ENCODE measurements around the gene PLCH2. TPM values are rescaled to one million over a fixed set of nuclear protein-coding genes. Genes with fewer than 3 reads are reported as not detected.
A peak's percentile ranks its signal among the peaks of the same experiment; 100 is the strongest.

Gene PLCH2
- total RNA-seq, 6 experiments from 2014 or later, result 0.09 to 0.34 (median 0.18) TPM; not detected in 1

DNA sequence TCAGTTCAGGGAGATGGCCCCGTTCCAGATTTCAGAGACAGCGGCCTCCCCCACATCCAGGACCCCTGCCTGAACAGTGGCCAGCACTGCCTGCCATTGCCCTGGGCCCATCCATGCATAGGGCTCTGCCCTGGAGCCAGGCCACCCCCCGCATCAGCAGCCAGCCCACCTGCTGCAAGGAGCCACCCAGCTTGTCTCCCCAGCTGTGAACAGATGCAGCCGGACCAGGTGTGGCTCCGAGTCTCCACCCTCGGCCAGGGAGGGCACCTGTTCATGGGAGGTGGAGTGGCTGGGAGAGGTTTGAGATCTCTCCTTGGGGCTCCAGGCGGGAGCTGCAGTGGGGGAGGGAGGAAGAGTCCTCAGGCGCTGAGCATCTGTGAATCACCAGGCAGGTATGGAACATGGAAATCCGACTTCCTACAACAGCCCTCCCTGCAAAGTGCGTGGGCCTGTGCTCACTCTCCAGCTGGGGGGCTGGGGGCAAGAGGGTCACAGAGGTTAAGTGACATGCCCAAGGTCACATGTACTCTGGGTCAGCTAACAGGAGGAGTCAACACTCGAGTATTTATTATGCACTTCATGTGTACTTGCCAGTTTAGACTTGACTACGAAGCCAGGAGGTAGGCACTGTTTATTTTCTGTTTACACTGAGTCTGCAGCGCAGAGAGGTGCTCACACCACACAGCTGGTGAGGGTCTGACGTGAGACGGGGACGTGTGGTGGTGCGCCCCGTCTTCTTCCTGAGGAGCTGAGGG lies 58.8 kb downstream of the PLCH2 start:
- H3K9me3 Mint-ChIP-seq, result no peaks in the 10 kb centered on the region
- peaks cover 6% of the 10 kb centered on the region for H3K27me3 Mint-ChIP-seq (ENCODE audit: insufficient read depth)
- H3K4me3 Mint-ChIP-seq, result peak overlapping the region; percentile 73
- peak overlapping the region; percentile 90 for H3K27ac Mint-ChIP-seq
- peak; percentile 69 for DNase-seq
- TF ChIP-seq CTCF (IDR thresholded peaks at IDR 0.05), result no peak
- H3K36me3 Mint-ChIP-seq (ENCODE audit: low read depth), result no peaks in the 10 kb centered on the region
- H3K4me1 Mint-ChIP-seq (ENCODE audit: low read depth), result peaks cover 43% of the 10 kb centered on the region

DNA sequence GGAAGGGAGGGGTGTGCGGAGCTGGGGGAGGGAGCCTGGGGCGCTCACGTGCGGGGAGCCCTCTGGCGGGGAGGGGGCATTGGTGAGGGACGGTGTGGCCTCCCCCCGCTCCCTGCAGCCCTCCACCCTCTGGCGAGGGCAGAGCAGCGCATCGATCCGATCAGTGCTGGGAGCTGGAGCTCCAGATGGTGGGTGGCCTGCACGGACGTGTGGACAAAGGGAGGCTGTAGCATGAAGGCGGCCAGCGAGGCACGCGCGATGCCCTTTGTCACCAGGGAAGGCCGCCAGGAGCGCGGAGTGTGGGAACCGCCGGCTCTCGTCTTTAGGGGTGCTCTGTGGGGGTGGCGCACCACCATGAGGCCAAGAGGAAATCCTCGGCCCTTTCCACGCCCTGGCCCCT lies 59.4 kb downstream of the PLCH2 start:
- peak; percentile 35; the same call in 1 of the 2 replicates for TF ChIP-seq CTCF (IDR thresholded peaks at IDR 0.05)
- Mint-ChIP-seq H3K27me3 (ENCODE audit: insufficient read depth) (peaks cover 6% of the 10 kb centered on the region), H3K9me3 (no peaks in the 10 kb centered on the region), H3K4me3 (peak overlapping the region; percentile 73), H3K4me1 (ENCODE audit: low read depth) (peaks cover 43% of the 10 kb centered on the region), H3K27ac (peak overlapping the region; percentile 90), H3K36me3 (ENCODE audit: low read depth) (no peaks in the 10 kb centered on the region)
- no peak for DNase-seq

- H3K4me3 Mint-ChIP-seq, result no peak overlapping the region
- H3K27me3 Mint-ChIP-seq (ENCODE audit: insufficient read depth), result peaks cover 6% of the 10 kb centered on the region
- H3K9me3 Mint-ChIP-seq, result no peaks in the 10 kb centered on the region
- H3K4me1 Mint-ChIP-seq (ENCODE audit: low read depth), result peaks cover 39% of the 10 kb centered on the region
- DNase-seq, result no peak
- no peaks in the 10 kb centered on the region for H3K36me3 Mint-ChIP-seq (ENCODE audit: low read depth)
- no peak for TF ChIP-seq CTCF (IDR thresholded peaks at IDR 0.05)
- peak overlapping the region; percentile 65; the same call in 1 of the 2 replicates for H3K27ac Mint-ChIP-seq
Measured at GRCh38 chr1:2535981-2536380, 59.9 kb downstream of the PLCH2 start.

DNA sequence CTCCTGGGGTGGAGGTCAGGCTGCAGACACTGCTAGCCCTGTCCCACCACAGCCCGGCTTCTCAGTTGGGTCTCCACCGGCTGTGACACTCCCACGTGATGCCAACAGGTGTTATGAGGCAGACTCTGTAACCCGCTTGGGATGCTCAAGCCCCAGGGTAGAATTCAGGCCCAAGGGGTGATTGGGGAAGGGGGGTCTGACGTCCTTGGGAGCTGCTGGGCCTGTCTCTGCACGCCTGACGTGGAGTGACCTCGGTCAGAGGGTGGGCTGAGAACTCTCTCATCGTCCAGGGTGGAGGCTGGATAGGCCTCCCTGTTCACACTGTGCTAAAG lies 61.7 kb downstream of the PLCH2 start:
- H3K9me3 Mint-ChIP-seq, result no peaks in the 10 kb centered on the region
- H3K36me3 Mint-ChIP-seq (ENCODE audit: low read depth), result no peaks in the 10 kb centered on the region
- H3K4me3 Mint-ChIP-seq, result no peak overlapping the region
- H3K4me1 Mint-ChIP-seq (ENCODE audit: low read depth), result peaks cover 36% of the 10 kb centered on the region
- H3K27me3 Mint-ChIP-seq (ENCODE audit: insufficient read depth), result peaks cover 6% of the 10 kb centered on the region
- no peak for DNase-seq
- no peak overlapping the region for H3K27ac Mint-ChIP-seq
- TF ChIP-seq CTCF (IDR thresholded peaks at IDR 0.05), result no peak

DNA sequence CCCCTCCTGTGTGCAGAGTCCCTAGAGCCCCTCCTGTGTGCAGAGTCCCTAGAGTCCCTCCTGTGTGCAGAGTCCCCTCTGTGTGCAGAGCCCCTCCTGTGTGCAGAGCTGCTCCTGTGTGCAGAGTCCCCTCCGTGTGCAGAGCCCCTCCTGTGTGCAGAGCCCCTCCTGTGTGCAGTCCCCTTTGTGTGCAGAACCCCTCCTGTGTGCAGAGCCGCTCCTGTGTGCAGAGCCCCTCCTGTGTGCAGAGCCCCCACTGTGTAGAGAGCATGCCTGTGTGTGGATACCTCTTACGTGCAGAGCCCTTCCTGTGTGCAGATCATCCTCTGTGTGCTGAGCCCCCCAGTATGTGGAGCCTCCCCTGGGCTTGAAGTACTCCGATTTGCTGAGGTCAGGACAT lies 62.3 kb downstream of the PLCH2 start:
- H3K4me1 Mint-ChIP-seq (ENCODE audit: low read depth), result peaks cover 30% of the 10 kb centered on the region
- no peak for DNase-seq
- peaks cover 6% of the 10 kb centered on the region for H3K27me3 Mint-ChIP-seq (ENCODE audit: insufficient read depth)
- no peak overlapping the region for H3K27ac Mint-ChIP-seq
- no peaks in the 10 kb centered on the region for H3K9me3 Mint-ChIP-seq
- no peaks in the 10 kb centered on the region for H3K36me3 Mint-ChIP-seq (ENCODE audit: low read depth)
- H3K4me3 Mint-ChIP-seq, result no peak overlapping the region
- TF ChIP-seq CTCF (IDR thresholded peaks at IDR 0.05), result no peak

Measured in HFFc6 (cell line).